Type B pancreatic cell (in vitro differentiated cells): Measurements from ENCODE around the gene VPS54. TPM values are rescaled to one million over a fixed set of nuclear protein-coding genes. Genes with fewer than 3 reads are reported as not detected.

ENCODE experiments used
- DNase-seq: peaks from one replicate; pipeline ENCODE4 v3.0.0; 2021; ENCODE audit warnings: mixed read lengths; ENCODE audit not compliant: unreplicated experiment; ENCODE audit errors: extremely low spot score
- H3K27ac Mint-ChIP-seq: 2 replicates; pipeline ENCODE4 v1.8.0; 2021; ENCODE audit warnings: mild to moderate bottlenecking, mixed read lengths
- H3K27me3 Mint-ChIP-seq: 2 replicates; pipeline ENCODE4 v1.8.0; 2021; ENCODE audit warnings: mixed read lengths
- H3K36me3 Mint-ChIP-seq: 2 replicates; pipeline ENCODE4 v1.8.0; 2021; ENCODE audit warnings: mixed read lengths
- H3K4me1 Mint-ChIP-seq: one replicate; pipeline ENCODE4 v1.8.0; 2021; ENCODE audit warnings: mixed read lengths; ENCODE audit not compliant: unreplicated experiment
- H3K4me3 Mint-ChIP-seq: 2 replicates; pipeline ENCODE4 v1.8.0; 2021; ENCODE audit warnings: mild to moderate bottlenecking, mixed read lengths
- H3K9me3 Mint-ChIP-seq: 2 replicates; pipeline ENCODE4 v1.8.0; 2021; ENCODE audit warnings: mixed read lengths
- CTCF ChIP-seq: fragments of 200-600 bp; sonication (generic); conservative IDR thresholded peaks from 2 replicates; pipeline ENCODE4 v1.5.0; 2021; ENCODE audit warnings: antibody characterized with exemption, mild to moderate bottlenecking
- total RNA-seq: library from RNA; stranded (reverse); gene quantifications from 2 replicates; pipeline ENCODE4 v1.2.1, GENCODE V29; 2021; ENCODE audit warnings: low replicate concordance

VPS54 gene
- total RNA-seq, 1 donor from 2014 or later, result 23.3 TPM

DNA sequence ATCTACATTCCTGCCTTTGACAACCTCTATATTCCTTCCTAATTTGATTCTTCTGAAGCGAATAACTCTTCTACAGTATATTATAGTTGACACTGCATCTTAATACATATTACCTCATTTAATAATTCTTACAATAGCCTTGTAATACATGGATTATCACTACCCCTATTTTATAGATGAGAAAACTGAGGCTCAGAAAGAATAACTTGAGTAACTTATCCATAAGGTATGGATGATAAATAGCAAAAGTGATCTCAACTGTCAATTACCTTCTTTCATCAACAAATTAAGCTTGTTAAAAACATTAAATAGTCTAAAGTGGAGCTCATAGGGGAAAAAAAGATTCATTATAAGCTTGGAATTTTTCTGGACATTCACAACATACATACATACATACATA lies 4.6 kb downstream of the VPS54 start:
- Mint-ChIP-seq H3K4me1 (peaks cover 16% of the 10 kb centered on the region), H3K27me3 (no peaks in the 10 kb centered on the region), H3K36me3 (peaks cover under 1% of the 10 kb centered on the region), H3K27ac (no peak overlapping the region), H3K4me3 (no peak overlapping the region), H3K9me3 (no peaks in the 10 kb centered on the region)
- no peak for TF ChIP-seq CTCF
- no peak for DNase-seq

GRCh38 chr2:64013053-64013452 lies 6.2 kb downstream of the VPS54 start:
- no peak for DNase-seq
- Mint-ChIP-seq H3K9me3 (no peaks in the 10 kb centered on the region), H3K36me3 (peaks cover 3% of the 10 kb centered on the region), H3K4me3 (no peak overlapping the region), H3K27me3 (no peaks in the 10 kb centered on the region), H3K4me1 (peaks cover 16% of the 10 kb centered on the region), H3K27ac (no peak overlapping the region)
- no peak for TF ChIP-seq CTCF

DNA sequence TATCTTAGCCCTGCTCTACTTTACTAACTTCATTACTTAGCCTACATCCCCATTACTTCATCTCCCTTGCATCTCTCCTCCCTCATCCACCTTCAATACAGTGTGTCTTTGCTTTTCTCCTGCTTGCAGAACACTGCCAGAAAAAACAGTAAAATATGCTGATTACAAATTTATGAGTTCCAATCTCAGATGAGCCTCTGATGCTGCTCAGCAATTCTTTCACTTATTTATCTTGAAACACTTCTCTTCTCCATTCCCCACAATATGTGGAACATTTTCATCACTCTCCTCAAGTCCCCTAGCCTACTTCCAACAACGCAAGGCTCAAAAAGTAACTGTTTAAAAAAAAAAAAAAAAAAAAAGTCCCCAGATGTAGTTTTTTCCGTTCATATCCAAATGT lies 7.1 kb downstream of the VPS54 start:
- peaks cover 10% of the 10 kb centered on the region for H3K36me3 Mint-ChIP-seq
- no peak for TF ChIP-seq CTCF
- no peak overlapping the region for H3K27ac Mint-ChIP-seq
- no peaks in the 10 kb centered on the region for H3K27me3 Mint-ChIP-seq
- peaks cover under 1% of the 10 kb centered on the region for H3K9me3 Mint-ChIP-seq
- no peak for DNase-seq
- H3K4me1 Mint-ChIP-seq, result peaks cover 10% of the 10 kb centered on the region
- H3K4me3 Mint-ChIP-seq, result no peak overlapping the region

DNA sequence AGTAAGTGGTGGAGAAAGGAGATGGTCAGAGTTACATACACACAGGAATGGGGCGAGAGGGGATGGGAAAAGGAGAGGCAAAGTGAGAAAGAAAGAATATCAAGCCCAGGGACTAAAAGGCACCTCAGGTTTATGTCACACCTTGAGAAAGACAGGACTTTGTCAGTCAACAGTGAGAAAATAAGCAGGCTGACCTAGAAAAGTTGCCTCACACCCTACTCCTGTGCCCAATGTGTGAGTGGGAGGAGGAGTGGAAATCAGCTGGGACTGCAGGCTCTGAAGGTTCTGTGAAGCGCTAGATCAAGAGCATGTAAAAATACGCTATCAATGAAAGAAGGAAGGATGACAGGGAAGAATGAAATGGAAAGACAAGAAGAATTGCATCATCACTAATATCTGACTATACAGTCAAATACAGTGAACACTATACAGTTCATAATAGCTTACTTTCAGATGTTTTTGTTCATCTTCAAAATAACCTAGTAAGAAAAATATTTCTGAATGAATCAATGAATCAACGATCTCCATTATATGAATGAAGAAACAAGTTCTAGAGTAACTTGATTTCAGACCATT lies 10.7 kb downstream of the VPS54 start:
- Mint-ChIP-seq H3K4me1 (peaks cover 4% of the 10 kb centered on the region), H3K36me3 (peaks cover 22% of the 10 kb centered on the region), H3K27me3 (no peaks in the 10 kb centered on the region), H3K27ac (no peak overlapping the region), H3K4me3 (no peak overlapping the region), H3K9me3 (peaks cover 4% of the 10 kb centered on the region)
- no peak for DNase-seq
- TF ChIP-seq CTCF, result no peak

DNA sequence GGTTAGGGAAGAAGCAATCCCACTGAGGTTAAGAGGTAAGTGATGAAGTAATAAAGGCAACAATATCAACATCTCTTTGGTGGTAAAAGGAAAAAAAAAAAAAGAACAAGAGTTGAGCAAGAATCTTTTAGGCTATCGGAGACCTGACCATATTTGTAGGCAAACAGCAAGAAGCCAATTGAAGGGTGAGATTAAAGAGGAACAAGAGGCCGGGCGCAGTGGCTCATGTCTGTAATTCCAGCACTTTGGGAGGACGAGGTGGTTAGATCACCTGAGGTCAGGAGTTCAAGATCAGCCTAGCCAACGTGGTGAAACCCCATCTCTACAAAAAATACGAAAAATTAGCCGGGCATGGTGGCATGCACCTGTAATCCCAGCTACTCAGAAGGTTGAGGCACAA lies 11.3 kb downstream of the VPS54 start:
- no peak for DNase-seq
- no peak for TF ChIP-seq CTCF
- H3K4me3 Mint-ChIP-seq, result no peak overlapping the region
- no peaks in the 10 kb centered on the region for H3K27me3 Mint-ChIP-seq
- peaks cover 24% of the 10 kb centered on the region for H3K36me3 Mint-ChIP-seq
- H3K9me3 Mint-ChIP-seq, result peaks cover 4% of the 10 kb centered on the region
- no peak overlapping the region for H3K27ac Mint-ChIP-seq
- H3K4me1 Mint-ChIP-seq, result peaks cover 4% of the 10 kb centered on the region
